GM21423 (cell line): ENCODE data around the gene CADM2.

ENCODE experiments used
- ATAC-seq: cut with Tn5 transposase; IDR thresholded peaks from one replicate; pipeline ENCODE4 v1.9.1; 2021; ENCODE audit warnings: mild to moderate bottlenecking, moderate library complexity; ENCODE audit not compliant: unreplicated experiment

The CADM2 gene

GRCh38 chr3:85176799-85177198 lies 218.0 kb downstream of the CADM2 start:
- no peak for ATAC-seq

DNA sequence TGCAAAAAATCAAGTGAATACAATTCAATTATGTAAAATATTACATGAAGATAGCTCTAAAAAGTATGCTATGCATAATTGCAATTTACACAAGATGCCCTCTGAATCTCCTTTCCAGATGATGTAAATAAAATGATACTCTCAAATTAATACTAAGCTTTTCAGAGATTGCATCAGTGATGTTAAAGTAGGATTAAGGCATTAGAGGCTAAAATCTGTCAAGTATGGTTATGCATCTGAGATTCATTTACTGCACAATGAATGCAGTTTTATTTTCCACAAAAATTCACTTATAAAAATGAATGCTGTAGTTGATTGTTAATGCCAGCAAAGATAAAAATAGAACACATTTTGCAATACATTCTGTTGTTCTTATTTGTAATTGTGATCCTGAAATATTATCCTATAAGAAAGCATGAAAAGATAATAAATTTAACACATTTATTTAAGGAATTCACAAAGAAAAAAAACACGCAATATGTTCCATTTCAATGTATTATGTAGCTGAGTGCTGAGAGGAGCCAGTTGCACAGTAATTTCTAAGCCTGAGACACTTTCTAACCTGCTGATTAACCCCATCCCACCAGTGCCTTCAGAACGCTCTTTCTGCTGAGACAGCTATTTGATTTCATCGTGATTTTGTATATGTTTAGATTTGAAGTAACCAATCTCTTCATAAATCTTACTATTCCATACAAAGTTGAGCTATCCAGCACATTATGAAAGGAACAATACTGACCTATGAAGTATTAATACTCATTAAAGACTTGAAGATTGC lies 224.4 kb downstream of the CADM2 start:
- no peak for ATAC-seq

DNA sequence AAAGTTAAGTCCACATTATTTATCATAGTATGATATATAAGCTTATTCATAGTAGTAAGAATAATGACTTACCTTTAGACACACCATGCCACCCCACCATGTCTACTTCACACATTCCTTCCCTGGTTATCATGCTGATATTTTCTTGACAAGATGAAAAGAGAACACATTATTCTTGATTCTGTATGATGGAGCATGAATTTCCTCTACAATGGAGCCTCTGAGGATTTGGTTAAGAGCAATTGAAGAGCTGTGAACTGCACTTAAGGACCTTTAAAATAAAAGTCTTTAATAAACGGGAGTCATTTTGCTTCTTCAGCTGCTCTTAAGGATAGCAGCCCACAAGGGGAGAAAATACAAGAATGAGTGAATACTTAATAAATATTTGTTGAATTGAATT lies 226.7 kb downstream of the CADM2 start:
- no peak for ATAC-seq

GRCh38 chr3:85189731-85190130 lies 230.9 kb downstream of the CADM2 start:
- ATAC-seq = no peak

DNA sequence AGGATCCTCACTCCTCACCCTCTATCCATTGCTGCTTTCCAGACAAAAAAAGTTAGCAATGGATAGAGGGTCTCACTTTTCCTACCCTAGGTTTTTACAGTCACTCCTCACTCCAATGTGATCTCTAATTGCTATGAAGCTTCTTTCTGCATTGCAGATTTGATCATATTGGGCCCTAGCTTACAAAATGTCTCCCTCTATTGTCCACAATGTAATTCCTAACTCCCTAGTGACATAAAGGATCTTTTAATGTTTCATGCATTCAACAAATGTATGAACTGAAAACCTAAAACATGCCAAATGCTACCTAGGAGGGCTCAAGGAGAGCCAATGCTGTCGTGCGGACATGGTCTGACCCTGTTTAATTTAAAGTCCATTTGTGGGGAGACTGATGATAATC lies 234.8 kb downstream of the CADM2 start:
- ATAC-seq = no peak

DNA sequence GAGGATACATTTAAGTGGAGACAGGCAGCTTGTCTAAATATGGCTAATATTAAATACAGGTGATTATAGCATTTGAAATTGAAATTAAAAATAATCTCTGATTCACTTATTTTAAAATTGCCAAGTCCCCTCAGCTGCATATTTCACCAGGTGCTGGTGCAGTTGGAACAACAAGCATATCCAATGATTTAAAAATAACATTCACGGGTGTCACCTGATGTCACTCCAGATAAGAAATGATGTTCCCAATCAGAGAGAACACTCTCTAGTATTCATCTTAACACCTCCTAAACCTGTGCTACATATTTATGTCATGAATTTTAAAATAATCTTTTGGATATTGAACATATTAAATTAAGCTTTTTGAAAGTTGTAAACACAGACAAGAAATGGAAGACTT lies 249.9 kb downstream of the CADM2 start:
- no peak for ATAC-seq

DNA sequence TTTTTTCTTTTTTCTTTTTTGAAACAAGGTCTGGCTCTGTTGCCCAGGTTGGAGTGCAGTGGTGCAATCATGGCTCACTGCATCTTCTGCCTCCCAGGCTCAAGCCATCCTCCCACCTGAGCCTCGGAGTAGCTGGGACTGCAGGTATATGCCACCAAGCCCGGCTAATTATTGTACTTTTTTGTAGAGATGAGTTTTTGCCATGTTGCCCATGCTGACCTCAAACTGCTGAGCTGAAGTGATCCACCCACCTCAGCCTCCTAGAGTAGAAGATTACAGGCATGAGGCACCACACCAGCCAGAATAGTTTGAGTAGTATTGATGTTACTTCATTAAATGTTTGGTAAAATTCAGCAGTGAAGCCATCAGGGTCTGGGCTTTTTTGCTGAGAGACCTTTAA lies 251.8 kb downstream of the CADM2 start:
- ATAC-seq = no peak

DNA sequence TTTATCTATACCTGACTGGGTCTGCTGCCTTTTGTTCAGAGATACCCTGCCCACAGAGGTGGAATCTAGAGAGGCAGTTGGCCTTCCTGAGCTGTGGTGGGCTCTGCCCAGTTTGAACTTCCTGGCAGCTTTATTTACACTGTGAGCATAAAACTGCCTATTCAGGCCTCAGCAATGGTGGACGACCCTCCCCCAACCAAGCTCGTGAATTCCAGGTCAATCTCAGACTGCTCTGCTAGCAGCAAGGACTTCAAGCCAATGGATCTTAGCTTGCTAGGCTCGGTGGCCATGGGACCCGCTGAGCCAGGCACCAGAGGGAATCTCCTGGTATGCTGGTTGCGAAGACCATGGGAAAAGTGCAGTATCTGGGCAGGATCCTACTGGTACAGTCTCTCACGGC lies 270.2 kb downstream of the CADM2 start:
- ATAC-seq = no peak

- ATAC-seq = no peak
Measured at GRCh38 chr3:85244091-85244490, 285.3 kb downstream of the CADM2 start.

- no peak for ATAC-seq
Measured at GRCh38 chr3:85244519-85244918, 285.7 kb downstream of the CADM2 start.

DNA sequence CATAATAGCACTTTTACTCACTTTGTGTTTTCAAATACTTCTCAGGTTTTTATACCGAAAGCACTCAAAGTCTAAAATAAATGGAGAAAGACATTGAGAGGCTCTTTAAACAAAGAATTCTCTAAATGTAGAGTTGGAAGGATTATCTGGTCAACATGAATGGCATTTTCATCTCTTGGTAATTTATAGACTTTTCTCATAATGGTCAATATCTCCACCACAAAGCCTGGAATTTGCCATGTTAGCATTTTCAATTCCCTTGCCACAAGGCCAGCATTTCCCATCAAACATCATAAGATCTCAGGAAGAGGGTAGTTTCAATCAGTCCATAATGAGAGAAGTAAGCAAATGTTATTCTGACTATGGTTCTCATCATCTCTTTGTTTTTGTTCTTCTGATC lies 293.0 kb downstream of the CADM2 start:
- ATAC-seq = no peak

- ATAC-seq = no peak
Measured at GRCh38 chr3:85252686-85253085, 293.9 kb downstream of the CADM2 start.

GRCh38 chr3:85254738-85255137 lies 295.9 kb downstream of the CADM2 start:
- no peak for ATAC-seq

- ATAC-seq = no peak
Measured at GRCh38 chr3:85255949-85256348, 297.2 kb downstream of the CADM2 start.

DNA sequence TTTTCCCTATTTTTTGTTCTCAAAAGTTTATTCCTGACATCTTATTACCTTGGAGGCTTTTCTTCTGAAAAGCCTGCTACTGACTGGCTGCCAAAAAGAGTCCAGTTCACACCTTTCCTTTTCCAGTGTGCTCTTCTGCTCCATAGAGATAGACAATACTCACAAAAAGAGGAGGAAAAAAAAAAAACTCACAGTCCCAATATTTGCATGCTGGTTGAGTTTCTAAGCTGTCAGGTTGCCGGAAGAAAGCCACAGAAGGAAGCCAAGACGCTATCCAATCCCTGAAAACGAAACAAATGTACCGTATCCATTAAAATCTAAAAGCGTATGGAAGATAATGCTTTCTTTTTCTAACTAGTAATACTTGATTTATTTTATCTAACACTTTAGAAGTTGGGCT lies 299.5 kb downstream of the CADM2 start:
- ATAC-seq = no peak

- no peak for ATAC-seq
Measured at GRCh38 chr3:85258819-85259218, 300.0 kb downstream of the CADM2 start.

DNA sequence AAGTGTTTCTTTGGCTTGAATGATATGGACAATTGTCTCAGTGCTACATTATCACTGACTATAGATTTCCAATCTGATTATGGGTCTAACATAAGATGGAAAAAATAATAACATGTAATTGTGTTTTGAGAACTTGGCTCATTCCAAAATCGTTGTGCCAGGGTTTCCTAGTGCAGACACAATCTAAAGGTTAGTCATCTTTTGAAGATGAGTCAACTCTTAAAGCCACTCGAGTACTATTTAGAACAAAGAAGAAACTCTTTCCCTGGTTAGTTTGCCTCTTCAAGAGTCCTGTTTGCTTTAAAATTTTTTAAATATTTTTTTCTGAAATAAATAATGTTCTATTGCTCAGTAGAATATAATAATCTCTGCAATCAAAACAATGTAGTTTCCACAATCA lies 301.0 kb downstream of the CADM2 start:
- ATAC-seq = no peak

GRCh38 chr3:85264381-85264780 lies 305.6 kb downstream of the CADM2 start:
- ATAC-seq = no peak

DNA sequence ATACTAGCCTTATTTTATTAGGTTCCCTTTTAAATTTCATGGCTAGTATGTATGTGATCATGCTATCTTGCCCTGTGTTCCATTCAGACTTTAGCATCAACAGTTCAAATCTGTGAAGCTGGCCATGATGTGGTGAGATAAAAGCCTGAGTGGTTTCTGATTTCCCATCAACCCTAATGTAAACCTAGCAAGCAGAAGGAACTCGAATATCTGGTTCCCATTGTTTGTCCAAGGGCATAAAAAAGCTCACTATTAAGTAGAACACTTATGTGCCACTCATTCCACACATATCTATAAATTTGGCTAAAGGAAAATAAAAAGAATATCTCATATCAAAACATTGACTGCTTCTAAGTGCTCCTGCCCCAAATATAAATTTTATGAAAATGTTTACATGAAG lies 311.7 kb downstream of the CADM2 start:
- no peak for ATAC-seq

DNA sequence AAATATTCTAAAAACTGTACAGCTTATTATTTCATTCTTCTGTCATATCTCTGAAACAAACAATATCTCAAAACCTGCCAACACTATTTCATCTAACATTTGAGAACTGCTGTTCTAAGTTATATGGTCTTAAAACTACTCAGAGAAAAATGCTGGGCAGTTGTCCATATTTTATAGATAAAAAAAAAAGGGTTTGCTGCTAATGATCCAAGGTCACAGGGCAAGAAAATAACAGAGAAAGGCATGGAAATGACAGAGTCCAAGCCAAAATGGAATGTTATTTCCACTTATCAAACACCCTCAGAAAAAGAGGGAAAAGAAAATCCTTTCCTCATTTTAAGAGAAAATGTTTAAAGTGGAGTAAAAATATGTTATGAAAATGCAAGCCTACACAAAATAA lies 313.1 kb downstream of the CADM2 start:
- no peak for ATAC-seq

DNA sequence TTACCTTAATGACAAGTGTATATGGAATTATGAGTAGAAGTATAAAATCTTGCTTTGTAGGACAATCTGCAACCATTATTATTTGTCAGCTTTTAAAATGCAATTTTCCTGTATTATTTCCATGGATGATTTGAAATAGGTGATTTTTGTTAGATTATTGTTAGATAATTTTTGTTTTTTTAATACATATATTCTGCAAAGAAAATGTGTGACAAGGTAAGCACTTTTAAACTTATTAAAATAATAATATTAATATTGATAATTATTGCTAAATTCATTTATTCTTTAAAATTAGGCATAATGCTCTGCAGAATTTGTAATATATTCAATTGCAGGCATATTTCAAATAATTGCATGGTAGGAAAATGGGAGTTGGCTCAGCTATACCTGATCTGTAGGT lies 329.5 kb downstream of the CADM2 start:
- ATAC-seq = no peak

GRCh38 chr3:85297291-85297690 lies 338.5 kb downstream of the CADM2 start:
- ATAC-seq = no peak

DNA sequence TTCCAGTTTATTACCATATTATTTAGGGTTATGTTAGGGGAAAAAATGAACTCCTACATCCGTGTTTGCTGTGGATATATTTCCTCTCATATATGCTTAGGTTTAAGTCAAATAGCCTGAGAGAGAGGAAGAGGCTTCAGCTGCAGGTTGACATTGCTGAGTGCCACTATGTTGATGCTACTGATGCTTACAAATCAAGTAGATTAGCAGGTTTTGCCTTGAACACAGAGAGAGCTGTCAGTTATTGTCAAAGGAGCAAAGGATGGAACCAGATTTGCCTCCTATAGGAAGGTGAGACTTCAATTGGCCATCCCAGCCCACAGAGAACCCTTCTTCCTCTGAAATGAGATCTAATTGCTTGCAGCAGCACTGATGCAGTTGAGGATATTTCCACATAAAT lies 339.2 kb downstream of the CADM2 start:
- ATAC-seq = no peak
